Measurements from ENCODE around the gene ASCC3.

Gene ASCC3

DNA sequence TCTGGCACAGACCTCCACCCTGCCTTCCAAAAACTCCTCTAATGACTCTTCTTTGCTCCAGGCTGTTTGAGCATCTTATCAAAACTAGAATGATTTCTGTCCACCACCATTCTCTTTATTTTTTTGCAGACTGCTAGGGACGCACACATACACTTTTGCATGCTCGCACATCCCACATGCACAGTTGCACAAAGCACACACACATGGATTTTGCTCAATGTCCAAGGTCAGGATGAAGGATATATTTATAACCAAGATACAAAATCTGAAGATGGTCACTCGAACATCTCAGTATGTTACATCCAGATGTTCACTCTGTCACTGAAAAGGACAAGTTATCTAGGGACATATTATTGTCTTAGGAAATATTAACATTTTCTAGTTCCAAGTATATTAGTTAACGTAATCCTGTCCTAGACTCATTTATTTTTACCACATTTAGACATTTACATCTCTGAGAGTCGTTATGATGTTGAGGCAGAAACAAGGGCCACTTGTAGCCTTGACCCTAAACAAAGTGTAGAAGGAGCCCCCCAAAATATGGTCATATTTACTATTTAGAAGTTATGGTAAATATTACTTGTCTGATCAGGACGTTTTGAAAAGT lies 413.0 kb downstream of the ASCC3 start:
- no peak overlapping the region for H3K4me3 ChIP-seq (ENCODE audit: low read depth, low read length)
- TF ChIP-seq, protein P1, sequence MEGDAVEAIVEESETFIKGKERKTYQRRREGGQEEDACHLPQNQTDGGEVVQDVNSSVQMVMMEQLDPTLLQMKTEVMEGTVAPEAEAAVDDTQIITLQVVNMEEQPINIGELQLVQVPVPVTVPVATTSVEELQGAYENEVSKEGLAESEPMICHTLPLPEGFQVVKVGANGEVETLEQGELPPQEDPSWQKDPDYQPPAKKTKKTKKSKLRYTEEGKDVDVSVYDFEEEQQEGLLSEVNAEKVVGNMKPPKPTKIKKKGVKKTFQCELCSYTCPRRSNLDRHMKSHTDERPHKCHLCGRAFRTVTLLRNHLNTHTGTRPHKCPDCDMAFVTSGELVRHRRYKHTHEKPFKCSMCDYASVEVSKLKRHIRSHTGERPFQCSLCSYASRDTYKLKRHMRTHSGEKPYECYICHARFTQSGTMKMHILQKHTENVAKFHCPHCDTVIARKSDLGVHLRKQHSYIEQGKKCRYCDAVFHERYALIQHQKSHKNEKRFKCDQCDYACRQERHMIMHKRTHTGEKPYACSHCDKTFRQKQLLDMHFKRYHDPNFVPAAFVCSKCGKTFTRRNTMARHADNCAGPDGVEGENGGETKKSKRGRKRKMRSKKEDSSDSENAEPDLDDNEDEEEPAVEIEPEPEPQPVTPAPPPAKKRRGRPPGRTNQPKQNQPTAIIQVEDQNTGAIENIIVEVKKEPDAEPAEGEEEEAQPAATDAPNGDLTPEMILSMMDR (conservative IDR thresholded peaks at IDR 0.05; ENCODE audit: low read depth, low read length), result no peak
- DNase-seq (ENCODE audit: low read depth), result no peak

DNA sequence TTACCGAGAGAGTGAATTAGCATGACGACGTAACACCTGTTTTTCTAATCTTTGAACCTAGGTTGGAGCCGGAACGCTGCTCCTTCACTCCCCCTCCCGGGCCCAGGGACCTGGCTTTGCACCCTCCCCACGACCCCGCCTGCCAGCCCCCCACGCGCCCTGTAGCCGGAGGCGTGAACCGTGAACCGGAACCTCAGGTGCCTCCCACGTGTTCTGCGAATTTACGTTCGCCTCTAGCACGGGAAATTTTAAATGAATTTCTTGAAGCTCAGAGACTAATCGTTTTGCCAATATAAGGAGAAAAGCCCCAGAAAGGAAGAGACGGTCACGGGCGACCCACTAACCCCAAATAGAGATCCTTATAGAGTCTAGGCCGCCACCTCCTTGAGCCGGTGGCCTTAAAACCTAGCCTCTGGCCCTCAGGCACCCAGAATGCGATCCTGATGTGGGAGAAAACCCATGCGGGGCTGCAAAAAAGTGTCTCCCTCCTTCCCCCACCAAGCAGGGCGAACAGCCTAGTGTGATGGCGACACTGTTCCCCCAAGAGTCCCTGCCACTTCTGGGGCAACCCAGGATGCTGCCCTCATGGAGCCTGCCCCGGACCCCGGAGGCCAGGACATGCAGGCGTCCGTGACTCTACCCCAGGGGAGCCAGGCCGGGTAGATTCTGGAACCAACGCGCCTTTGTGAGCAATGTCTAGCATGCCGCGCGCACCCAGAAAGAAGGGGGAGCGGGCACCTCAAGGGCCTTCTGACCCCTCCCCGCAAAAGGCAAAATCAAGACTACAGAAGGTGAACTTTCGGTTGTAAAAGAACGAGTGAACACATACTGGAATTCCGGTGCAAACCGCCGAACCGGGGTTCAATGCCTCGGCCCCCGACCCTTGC lies 413.8 kb downstream of the ASCC3 start:
- TF ChIP-seq, protein P1 (conservative IDR thresholded peaks at IDR 0.05; ENCODE audit: low read depth, low read length), result no peak
- no peak for DNase-seq (ENCODE audit: low read depth)
- H3K4me3 ChIP-seq (ENCODE audit: low read depth, low read length), result no peak overlapping the region

- no peak overlapping the region for H3K4me3 ChIP-seq (ENCODE audit: low read depth, low read length)
- DNase-seq (ENCODE audit: low read depth), result no peak
- TF ChIP-seq, protein P1 (conservative IDR thresholded peaks at IDR 0.05; ENCODE audit: low read depth, low read length), result no peak
Observed at GRCh38 chr6:100466410-100467128, 414.6 kb downstream of the ASCC3 start.

DNA sequence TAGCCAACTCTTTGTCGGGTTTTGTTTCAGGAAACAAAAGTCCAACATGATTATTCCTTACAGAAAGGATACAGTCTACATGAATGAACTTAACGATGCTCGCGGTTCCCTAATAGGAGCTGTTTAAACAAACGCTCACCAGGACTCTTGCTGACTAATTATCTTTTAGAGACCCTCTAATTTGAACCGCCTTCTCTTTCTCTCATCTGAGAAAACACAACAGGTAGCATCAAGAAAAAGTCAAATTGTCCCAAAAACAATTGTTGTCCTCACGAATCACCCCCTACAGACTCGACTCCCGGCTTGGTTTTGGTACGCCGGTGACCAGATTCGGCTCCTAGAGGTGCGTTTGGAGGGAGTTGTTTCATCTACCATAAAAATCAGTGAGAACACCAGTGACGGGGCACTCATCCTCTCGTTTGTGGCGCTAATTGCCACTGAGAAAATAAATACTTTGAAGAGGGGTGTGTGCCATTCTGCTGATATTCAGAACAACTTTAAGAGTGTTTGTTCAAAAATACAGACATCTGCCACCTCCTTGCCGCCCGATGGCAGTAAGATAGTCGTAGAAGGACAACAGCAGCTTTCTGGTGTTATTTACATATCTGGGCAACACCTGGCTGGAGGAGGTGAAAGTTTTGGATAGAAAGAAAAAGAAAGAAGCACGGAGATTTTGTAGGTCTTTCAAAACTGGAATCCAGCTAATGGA lies 415.3 kb downstream of the ASCC3 start:
- H3K4me3 ChIP-seq (ENCODE audit: low read depth, low read length), result no peak overlapping the region
- no peak for DNase-seq (ENCODE audit: low read depth)
- TF ChIP-seq, protein P1 (conservative IDR thresholded peaks at IDR 0.05; ENCODE audit: low read depth, low read length), result no peak

DNA sequence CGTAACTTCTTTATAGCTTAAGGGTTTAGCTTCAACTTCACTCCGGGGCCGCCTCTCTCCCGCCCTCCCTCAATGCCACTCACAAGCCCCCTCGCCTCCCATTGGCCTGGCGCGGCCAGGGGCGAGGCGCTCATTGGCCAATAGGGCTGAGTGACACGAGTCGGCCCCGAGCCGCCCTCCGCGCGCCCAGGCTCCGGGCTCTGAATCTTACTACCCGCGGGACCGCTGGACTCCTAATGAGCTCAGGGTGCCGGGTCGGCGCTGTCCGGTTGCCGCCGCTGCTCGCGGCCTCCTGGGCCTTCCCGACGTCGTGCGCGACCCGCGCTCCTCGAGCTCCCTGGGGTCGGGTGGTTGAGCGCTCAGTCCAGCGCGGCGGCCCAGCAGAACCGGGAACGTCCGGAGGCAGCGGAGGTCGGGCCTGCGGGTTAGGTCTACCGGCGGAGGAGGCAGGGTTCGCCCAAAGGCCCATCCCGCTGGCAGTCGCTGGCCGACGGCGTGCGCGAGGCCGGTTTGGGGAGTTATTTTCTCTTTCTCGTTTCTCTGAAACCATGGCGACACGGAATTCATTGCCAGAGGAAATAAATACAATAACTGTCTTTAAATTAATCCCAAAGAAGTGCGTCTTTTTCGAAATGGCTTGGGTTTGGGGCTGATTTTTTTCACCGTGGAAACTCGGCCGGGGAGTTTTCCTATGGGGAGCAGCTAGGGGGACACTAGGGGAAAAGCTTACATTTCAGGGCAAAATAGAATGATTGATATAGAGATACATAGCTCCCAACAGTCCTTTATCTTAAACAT lies 416.0 kb downstream of the ASCC3 start, which contains the start of gene SIM1:
TSS of gene SIM1 (minus strand) at position 19 of the 798 bp plus-strand sequence. CDS start 1,453 bp downstream, outside the sequence.
- peak; percentile 65 for DNase-seq (ENCODE audit: low read depth)
- peak within 1 kb of the TSS; percentile 32 for H3K4me3 ChIP-seq (ENCODE audit: low read depth, low read length)
- TF ChIP-seq, protein P1 (conservative IDR thresholded peaks at IDR 0.05; ENCODE audit: low read depth, low read length), result no peak
